Raji (cell line): Measurements from ENCODE around the gene FOLR3.

Experiments used
- POLR2A ChIP-seq: IDR thresholded peaks from 2 replicates; pipeline ENCODE4 v1.6.1; 2011; ENCODE audit warnings: low read depth, low read length, control low read depth; ENCODE audit not compliant: insufficient read depth

The FOLR3 gene

DNA sequence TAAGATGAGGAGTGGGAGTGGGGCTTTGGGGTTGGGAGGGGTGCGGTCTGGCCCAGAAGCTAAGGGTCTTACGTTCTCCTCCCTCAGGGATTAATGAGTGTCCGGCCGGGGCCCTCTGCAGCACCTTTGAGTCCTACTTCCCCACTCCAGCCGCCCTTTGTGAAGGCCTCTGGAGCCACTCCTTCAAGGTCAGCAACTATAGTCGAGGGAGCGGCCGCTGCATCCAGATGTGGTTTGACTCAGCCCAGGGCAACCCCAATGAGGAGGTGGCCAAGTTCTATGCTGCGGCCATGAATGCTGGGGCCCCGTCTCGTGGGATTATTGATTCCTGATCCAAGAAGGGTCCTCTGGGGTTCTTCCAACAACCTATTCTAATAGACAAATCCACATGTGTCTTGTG lies 4.0 kb downstream of the FOLR3 start:
- no peak for TF ChIP-seq POLR2A

DNA sequence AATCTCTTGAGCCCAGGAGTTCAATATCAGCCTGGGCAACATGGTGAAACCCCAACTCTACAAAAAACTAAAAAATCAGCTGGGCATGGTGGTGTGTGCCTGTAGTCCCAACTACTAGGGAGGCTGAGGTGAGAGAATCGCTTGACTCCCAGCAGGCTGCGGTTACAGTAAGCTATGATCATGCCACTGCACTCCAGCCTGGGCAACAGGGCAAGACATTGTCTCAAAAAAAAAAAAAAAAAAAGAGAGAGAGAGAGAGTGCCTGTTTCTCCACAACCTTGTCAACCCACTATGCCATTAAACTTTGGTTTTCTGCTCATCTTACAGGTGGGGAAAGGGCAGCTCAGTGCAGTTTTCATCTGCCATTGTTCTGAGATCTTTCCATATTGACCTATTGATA lies 5.1 kb downstream of the FOLR3 start:
- TF ChIP-seq POLR2A, result no peak

DNA sequence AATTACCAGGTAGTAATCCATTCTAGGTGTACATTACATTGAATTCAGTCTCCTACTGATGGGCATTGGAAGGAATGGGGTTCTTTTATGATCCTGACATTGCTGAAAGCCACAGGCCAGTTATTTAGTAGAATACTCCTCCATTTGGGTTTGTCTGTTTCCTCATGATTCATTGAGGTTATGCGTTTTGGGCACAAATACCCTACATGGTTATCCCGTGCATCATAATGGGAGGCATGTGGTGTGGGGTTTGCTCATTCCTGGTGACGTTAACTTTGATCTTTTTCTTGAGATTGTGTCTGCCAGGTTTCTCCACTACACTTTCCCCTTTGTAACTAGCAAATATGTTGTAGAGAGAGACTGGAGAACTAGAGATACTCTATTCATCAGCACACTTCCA lies 5.5 kb downstream of the FOLR3 start:
- TF ChIP-seq POLR2A, result no peak

DNA sequence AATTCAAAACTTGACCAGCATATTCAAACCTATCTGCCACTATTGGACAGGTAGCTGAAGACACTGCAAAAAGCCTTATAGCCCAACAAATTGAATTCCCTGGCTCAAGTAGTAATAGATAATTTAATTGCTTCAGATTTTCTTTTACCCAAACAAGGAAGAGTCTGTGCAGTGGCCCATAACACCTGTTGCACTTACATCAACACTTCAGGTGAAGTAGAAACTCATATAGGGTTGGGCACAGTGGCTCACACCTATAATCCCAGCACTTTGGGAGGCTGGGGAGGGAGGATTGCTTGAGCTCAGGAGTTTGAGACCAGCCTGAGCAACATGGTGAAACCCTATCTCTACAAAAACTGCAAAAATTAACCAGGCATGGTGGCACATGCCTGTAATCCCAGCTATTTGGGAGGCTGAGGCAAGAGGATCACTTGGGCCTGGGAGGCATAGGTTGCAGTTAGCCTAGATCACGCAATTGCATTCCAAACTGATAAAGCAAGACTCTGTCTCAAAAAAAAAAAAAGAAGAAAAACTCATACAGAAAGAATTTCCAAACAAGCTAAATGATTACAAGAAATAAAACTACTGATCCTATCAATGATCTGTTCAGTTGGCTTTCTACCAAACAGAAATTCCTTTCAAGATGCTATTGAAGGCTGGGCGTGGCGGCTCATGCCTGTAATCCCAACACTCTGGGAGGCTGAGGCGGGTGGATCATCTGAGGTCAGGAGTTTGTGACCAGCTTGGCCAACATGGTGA lies 9.5 kb downstream of the FOLR3 start:
- TF ChIP-seq POLR2A, result no peak

DNA sequence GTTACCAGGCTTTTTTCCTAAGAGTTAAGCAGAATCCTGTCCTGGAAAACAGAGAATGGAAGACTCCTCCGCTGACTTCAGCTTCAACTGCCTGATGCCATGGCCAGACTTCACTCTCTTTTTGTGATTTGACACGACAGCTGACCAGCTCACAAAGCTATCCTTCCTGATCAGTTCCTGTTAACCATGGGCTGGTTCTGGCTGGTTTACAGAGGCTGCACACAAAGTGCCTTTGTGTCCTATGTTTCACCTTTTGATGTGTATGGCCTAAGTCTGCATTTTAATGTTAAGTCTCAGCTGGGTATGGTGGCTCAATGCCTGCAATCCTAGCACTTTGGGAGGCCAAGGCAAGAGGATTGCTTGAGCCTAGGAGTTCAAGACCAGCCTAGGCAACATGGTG lies 11.1 kb downstream of the FOLR3 start:
- TF ChIP-seq POLR2A, result no peak

DNA sequence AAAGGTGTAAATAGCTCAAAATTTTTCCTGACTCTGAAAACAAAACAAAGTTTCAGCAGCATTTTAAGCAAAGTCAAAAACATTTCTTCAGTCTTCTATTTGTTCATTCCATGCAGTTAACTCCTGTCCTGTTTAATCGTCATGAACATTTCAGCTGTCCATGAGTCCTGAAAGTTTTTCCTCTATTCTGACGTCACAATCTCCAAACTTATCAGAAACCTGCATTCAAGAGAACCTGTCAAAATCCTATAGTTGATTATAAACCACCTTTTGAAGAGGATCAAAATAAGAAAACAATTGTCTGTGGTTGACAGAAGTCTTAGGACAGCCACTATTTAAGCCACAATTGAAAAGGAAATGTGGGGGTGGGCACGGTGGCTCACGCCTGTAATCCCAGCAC lies 15.4 kb downstream of the FOLR3 start:
- TF ChIP-seq POLR2A, result no peak

DNA sequence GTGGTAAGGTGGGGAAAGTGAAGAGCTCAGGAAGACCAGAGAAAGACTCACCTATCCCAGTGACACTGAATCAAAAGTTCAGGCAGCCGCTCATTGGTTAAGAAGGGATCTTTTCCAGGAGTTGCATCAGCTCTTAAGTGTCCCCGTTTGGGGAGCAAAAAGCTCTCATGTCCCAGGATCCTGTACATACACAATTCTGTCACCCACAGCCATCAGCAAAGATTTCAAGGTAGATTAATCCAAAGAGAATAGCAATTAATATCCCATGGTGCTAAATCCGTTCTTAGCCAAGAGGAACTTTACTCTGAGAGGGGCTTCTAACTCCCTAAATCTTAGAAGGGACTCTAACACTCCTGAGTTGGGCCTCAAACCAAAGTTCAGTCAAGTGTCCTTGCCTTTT lies 19.3 kb downstream of the FOLR3 start:
- TF ChIP-seq POLR2A, result no peak

DNA sequence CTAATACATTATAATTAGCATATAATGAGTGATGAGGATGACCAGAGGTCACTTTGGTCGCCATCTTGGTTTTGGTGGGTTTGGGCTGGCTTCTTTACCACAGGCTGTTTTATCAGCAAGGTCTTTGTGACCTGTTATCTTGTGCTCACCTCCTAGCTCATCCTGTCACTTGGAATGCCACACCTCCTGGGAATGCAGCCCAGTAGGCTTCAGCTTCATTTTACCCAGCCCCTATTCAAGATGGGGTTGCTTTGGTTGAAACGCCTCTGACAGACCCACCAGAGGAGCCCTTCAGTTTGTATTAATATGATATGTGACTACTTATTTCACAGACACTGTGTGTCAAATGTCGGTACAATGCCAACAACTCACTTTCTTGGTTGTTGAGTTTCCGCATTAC lies 20.2 kb downstream of the FOLR3 start:
- no peak for TF ChIP-seq POLR2A

DNA sequence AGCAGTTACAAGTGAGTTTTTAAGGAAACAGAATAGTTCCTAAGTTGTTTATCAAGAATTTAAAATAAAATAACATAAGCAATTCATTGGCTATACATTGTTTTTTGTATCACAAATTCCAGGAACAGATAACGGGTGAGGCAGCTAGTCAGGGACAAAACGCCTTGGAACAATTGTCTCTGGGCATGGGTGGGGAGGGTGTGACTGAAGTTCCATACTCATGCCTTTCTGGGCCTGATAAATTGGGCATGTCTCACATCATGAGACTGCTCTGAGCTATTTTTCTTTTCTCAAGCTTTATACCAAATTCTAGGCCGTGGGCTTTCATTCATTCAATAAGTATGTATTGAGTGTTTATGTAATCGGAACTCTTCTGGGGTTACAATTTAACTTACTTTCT lies 21.6 kb downstream of the FOLR3 start:
- TF ChIP-seq POLR2A, result no peak

DNA sequence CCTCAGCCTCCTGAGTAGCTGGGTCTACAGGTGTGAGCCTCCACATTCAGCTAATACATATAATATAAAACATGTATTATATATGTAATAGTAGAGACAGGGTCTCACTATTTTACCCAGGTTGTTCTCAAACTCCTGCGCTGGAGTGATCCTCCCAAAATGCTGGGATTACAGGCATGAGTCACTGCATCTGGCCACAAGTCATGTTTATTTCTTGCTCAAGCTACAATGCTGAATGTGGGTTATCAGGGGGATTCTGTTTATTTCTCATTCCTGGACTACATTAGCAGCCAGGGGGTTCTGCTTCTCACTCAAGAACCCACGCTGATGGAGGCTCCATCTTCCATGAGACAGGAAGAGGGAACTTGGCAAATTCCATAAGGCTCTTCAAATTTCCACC lies 24.8 kb downstream of the FOLR3 start:
- no peak for TF ChIP-seq POLR2A

DNA sequence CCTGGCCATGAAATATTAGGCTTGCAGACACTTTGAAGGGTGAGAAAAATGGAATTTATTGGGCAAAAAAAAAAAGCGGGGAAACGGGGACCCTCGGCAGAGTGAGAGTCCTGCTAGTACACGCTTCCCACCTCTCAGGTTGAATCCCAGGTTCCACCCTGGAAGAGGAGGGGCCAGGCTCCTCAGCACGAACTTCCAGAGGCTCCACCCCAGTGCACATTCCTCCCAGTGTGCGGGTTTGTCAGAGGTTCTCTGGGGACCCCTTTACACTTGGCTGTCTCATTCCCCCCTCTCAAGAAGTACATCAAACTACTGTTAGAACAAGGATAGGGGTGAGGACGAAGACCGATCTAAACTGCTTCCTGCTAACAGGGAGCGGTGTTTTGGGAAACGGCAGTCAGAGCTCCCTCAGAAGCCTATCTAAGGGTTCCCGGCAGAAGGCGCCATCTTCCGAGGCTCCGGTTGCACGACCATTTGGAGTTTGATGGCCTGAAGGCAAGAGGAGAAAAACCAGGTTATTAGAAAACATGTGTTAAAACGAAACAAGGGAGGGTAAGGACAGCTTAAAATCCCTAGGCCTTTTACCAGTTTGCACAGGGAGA lies 27.5 kb downstream of the FOLR3 start:
- no peak for TF ChIP-seq POLR2A

DNA sequence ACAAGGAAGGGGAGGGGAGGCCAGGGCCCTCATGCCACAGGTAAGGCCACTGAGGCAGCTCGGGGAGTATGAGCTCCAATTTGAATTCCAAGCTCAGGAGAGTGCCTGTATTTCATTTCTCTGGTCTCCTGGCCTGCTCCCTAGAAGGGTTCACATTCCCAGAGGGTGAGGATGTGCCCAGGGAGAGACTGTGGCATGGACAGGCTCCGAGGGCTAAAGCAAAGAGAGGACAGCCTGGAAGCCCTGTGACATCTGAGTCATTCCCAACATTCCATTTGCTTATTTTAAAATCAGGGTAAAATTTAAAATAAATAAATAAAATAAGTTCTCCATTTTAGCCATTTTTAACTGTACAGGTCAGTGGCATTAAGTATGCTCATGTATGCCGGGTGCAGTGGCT lies 37.8 kb downstream of the FOLR3 start:
- TF ChIP-seq POLR2A, result no peak

DNA sequence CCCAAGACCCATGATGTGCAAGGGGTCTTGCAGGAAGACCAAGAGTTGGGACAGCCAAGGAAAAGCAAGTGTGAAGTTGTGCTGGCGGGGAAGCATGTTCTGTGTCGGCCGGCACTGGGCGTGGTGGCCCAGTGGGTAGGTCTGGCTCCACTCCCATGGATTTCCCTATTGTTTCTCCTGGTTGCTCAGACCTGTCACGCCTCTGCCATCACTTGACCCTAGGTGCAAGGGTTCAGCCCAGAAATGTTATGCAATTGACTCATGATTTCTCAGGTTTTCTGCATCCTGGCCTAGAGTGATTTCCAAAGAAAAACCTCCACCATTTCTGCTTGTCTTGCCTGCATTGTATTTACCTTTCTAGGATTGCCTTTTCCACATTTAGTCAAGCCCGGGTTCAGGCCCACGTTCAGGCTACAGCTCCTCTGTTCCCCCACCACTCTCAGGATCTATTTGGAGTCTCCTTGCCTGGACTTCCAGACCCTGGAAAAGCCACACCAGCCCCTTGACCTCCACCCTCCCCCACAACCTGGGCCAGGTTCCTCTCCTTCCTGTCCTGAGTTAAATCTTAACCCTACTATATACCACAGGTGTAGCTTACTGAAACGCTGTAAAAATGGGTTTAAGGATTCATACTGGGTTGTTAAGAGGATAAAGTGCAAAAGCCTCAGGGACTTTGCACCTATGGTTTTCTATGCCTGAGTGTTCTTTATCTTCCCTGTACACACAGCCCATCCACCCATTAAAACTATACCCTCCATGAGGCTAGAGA lies 39.0 kb downstream of the FOLR3 start:
- no peak for TF ChIP-seq POLR2A

DNA sequence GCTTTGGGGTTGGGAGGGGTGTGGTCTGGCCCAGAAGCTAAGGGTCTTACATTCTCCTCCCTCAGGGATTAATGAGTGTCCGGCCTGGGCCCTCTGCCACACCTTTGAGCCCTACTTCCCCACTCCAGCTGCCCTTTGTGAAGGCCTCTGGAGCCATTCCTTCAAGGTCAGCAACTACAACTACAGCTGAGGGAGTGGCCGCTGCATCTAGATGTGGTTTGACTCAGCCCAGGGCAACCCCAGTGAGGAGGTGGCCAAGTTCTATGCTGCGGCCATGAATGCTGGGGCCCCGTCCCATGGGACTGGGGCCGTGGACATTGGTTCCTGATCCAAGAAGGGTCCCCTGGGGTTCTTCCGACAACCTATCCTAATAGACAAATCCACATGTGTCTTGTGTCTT lies 42.1 kb downstream of the FOLR3 start:
- TF ChIP-seq POLR2A, result no peak

DNA sequence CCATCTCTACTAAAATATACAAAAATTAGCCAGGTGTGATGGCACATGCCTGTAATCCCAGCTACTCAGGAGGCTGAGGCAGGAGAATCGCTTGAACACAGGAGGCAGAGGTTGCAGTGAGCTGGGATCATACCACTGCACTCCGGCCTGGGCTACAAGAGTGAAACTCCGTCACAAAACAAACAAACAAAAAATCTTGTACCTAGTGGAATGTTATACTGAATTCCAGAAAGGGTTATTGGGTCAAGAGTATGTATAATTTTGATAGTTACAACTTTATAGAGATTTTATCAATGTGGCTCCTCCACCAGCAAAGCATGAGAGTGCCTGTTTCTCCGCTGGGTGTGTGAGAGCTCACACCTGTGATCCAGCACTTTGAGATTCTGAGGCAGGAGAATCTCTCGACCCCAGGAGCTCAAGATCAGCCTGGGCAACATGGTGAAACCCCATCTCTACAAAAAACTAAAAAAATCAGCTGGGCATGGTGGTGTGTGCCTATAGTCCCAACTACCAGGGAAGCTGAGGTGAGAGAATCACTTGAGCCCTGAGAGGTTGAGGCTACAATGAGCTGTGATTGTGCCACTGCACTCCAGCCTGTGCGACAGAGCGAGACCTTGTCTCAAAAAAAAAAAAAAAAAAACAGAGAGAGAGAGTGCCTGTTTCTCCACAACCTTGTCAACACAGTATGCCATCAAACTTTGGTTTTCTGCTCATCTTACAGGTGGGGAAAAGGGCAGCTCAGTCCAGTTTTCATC lies 43.7 kb downstream of the FOLR3 start:
- no peak for TF ChIP-seq POLR2A
